Natural killer cell (primary cell): Measurements from ENCODE around the gene FAF1. TPM values are rescaled to one million over a fixed set of nuclear protein-coding genes. Genes with fewer than 3 reads are reported as not detected.

Experiments used
- ATAC-seq, 3 donors: fragments of 150-1000 bp in 2 of 3; fragments of 200-7000 bp in 1 of 3; cut with Tn5 transposase; 1 replicate in 1 of 3; 2 replicates in 2 of 3; pipeline ENCODE4 v1.10.0; 2021; ENCODE audit warnings: mild to moderate bottlenecking in 2 of 3, moderate library complexity in 2 of 3
- DNase-seq, 2 donors: peaks; one replicate each; pipeline versions ENCODE4 v3.0.0 to v3.0.0-alpha.2; 2013 to 2021; ENCODE audit warnings: mixed read lengths in 1 of 2
- H3K27ac ChIP-seq: one replicate; pipeline ENCODE4 v1.5.1; 2013; ENCODE audit warnings: mild to moderate bottlenecking, low read length
- H3K27me3 ChIP-seq: one replicate; pipeline ENCODE4 v1.6.1; 2013; ENCODE audit warnings: low read length; ENCODE audit not compliant: control insufficient read depth, insufficient read depth
- H3K36me3 ChIP-seq: one replicate; pipeline ENCODE4 v1.6.1; 2013; ENCODE audit warnings: low read length; ENCODE audit not compliant: control insufficient read depth, insufficient read depth
- H3K4me1 ChIP-seq: one replicate; pipeline ENCODE4 v1.6.1; 2013; ENCODE audit warnings: low read length; ENCODE audit not compliant: control insufficient read depth, insufficient read depth
- H3K4me3 ChIP-seq: one replicate; pipeline ENCODE4 v1.5.1; 2013; ENCODE audit warnings: low read length
- H3K9me3 ChIP-seq: one replicate; pipeline ENCODE4 v1.6.1; 2013; ENCODE audit warnings: low read length; ENCODE audit not compliant: control insufficient read depth, insufficient read depth
- H3K27ac Mint-ChIP-seq, 2 donors: one replicate each; pipeline ENCODE4 v1.8.0; 2022; ENCODE audit warnings: mild to moderate bottlenecking in 2 of 2, mixed read lengths in 2 of 2, moderate library complexity in 1 of 2
- H3K27me3 Mint-ChIP-seq, 2 donors: one replicate each; pipeline ENCODE4 v1.8.0; 2022; ENCODE audit warnings: low read depth in 2 of 2, mixed read lengths in 2 of 2
- H3K36me3 Mint-ChIP-seq: one replicate; pipeline ENCODE4 v1.8.0; 2022; ENCODE audit warnings: mixed read lengths
- H3K4me1 Mint-ChIP-seq, 2 donors: one replicate each; pipeline ENCODE4 v1.8.0; 2022; ENCODE audit warnings: mixed read lengths in 2 of 2
- H3K4me3 Mint-ChIP-seq: one replicate; pipeline ENCODE4 v1.8.0; 2022; ENCODE audit warnings: mild to moderate bottlenecking, moderate library complexity, mixed read lengths
- H3K9me3 Mint-ChIP-seq, 2 donors: one replicate each; pipeline ENCODE4 v1.8.0; 2022; ENCODE audit warnings: mixed read lengths in 2 of 2
- whole genome bisulfite sequencing: methylation state at CpG from one replicate; pipeline ENCODE4 v1.1.7; 2013; ENCODE audit warnings: missing lambda C conversion rate; ENCODE audit not compliant: insufficient coverage; 5-methylcytosine and 5-hydroxymethylcytosine counted together
- intact Hi-C: fragments of 100-400 bp; cut with micrococcal nuclease; formaldehyde crosslinking; loops from one replicate; pipeline ENCODE4 v1.14.2; 2022
- total RNA-seq, 4 donors: library from RNA; stranded (reverse); fragments of 120-200 nt in 1 of 4; gene quantifications; one replicate each; pipeline versions ENCODE4 v1.2.3 to v1.2.4, GENCODE V29; 2013 to 2022
- TF ChIP-seq, protein P1 (sequence below): fragments of 200-600 bp; IDR thresholded peaks from one replicate; pipeline ENCODE4 v1.8.0; 2022; ENCODE audit warnings: antibody characterized with exemption

FAF1 gene
- total RNA-seq, 3 donors from 2014 or later (not counting 1 experiment from before 2014, with no cell fraction given) = 56.8 to 59.7 (median 57.2) TPM

GRCh38 chr1:50950396-50950795 is 9.7 kb downstream of the FAF1 start:
- no peaks in the 10 kb centered on the region for H3K36me3 Mint-ChIP-seq
- no peak overlapping the region for H3K4me3 Mint-ChIP-seq
- Histone ChIP-seq H3K4me3 (no peak overlapping the region), H3K9me3 (no peaks in the 10 kb centered on the region), H3K36me3 (no peaks in the 10 kb centered on the region), H3K27ac (no peak overlapping the region), H3K27me3 (no peaks in the 10 kb centered on the region), H3K4me1 (no peaks in the 10 kb centered on the region)
- H3K4me1 Mint-ChIP-seq = peaks cover 29 to 34% of the 10 kb centered on the region in 2 donors
- H3K27me3 Mint-ChIP-seq = no peaks in the 10 kb centered on the region
- WGBS = 100% methylated on average over 1 of the region's 1 CpG
- ATAC-seq (no peak), DNase-seq (no peak)
- no peak overlapping the region for H3K27ac Mint-ChIP-seq
- TF ChIP-seq, protein P1, sequence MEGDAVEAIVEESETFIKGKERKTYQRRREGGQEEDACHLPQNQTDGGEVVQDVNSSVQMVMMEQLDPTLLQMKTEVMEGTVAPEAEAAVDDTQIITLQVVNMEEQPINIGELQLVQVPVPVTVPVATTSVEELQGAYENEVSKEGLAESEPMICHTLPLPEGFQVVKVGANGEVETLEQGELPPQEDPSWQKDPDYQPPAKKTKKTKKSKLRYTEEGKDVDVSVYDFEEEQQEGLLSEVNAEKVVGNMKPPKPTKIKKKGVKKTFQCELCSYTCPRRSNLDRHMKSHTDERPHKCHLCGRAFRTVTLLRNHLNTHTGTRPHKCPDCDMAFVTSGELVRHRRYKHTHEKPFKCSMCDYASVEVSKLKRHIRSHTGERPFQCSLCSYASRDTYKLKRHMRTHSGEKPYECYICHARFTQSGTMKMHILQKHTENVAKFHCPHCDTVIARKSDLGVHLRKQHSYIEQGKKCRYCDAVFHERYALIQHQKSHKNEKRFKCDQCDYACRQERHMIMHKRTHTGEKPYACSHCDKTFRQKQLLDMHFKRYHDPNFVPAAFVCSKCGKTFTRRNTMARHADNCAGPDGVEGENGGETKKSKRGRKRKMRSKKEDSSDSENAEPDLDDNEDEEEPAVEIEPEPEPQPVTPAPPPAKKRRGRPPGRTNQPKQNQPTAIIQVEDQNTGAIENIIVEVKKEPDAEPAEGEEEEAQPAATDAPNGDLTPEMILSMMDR = no peak
- intact Hi-C loops = no loop called here
- no peaks in the 10 kb centered on the region for H3K9me3 Mint-ChIP-seq

GRCh38 chr1:50949286-50949982 is 10.6 kb downstream of the FAF1 start:
- no peaks in the 10 kb centered on the region for H3K9me3 Mint-ChIP-seq
- Histone ChIP-seq H3K9me3 (no peaks in the 10 kb centered on the region), H3K4me3 (no peak overlapping the region), H3K4me1 (no peaks in the 10 kb centered on the region), H3K27ac (no peak overlapping the region), H3K36me3 (no peaks in the 10 kb centered on the region), H3K27me3 (no peaks in the 10 kb centered on the region)
- peaks cover 29 to 44% of the 10 kb centered on the region in 2 donors for H3K4me1 Mint-ChIP-seq
- no peak for ATAC-seq
- TF ChIP-seq, protein P1 = no peak
- H3K27ac Mint-ChIP-seq = no peak overlapping the region
- 93% methylated on average over 9 of the region's 9 CpGs for WGBS
- H3K4me3 Mint-ChIP-seq = no peak overlapping the region
- H3K36me3 Mint-ChIP-seq = no peaks in the 10 kb centered on the region
- intact Hi-C loops = no loop called here
- DNase-seq = no peak
- H3K27me3 Mint-ChIP-seq = no peaks in the 10 kb centered on the region

DNA sequence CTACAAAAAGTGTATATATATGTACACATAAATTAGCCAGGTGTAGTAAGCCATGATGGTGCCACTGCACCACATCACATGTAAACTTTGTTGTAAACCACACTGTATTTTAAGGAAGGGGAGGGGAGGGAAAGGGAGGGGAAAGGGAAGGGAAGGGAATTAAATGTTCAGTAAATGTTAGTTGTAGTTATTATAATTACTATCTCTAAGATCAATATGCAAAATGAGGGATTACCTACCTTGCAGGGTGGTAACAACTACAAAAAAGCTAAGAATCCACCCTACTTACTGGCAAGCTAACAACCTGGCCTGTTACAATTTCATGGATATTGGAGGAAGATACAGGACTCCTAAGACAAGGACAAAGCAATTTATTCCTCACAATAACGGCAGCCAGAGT is 17.7 kb downstream of the FAF1 start:
- intact Hi-C loops = no loop called here
- H3K9me3 Mint-ChIP-seq = no peaks in the 10 kb centered on the region
- TF ChIP-seq, protein P1 = no peak
- Histone ChIP-seq H3K4me3 (no peak overlapping the region), H3K27ac (no peak overlapping the region), H3K4me1 (no peaks in the 10 kb centered on the region), H3K36me3 (no peaks in the 10 kb centered on the region), H3K27me3 (no peaks in the 10 kb centered on the region), H3K9me3 (no peaks in the 10 kb centered on the region)
- ATAC-seq (no peak), DNase-seq (no peak)
- H3K4me1 Mint-ChIP-seq = peaks cover 41 to 59% of the 10 kb centered on the region in 2 donors
- H3K36me3 Mint-ChIP-seq = no peaks in the 10 kb centered on the region
- no peaks in the 10 kb centered on the region for H3K27me3 Mint-ChIP-seq
- H3K27ac Mint-ChIP-seq = no peak overlapping the region
- WGBS = 78% methylated on average over 1 of the region's 1 CpG
- no peak overlapping the region for H3K4me3 Mint-ChIP-seq

- TF ChIP-seq, protein P1 = no peak
- no peak overlapping the region for H3K27ac Mint-ChIP-seq
- Histone ChIP-seq H3K4me3 (no peak overlapping the region), H3K9me3 (no peaks in the 10 kb centered on the region), H3K36me3 (no peaks in the 10 kb centered on the region), H3K27me3 (no peaks in the 10 kb centered on the region), H3K4me1 (no peaks in the 10 kb centered on the region), H3K27ac (no peak overlapping the region)
- H3K9me3 Mint-ChIP-seq = no peaks in the 10 kb centered on the region
- peaks cover 36 to 54% of the 10 kb centered on the region in 2 donors for H3K4me1 Mint-ChIP-seq
- no peaks in the 10 kb centered on the region for H3K36me3 Mint-ChIP-seq
- intact Hi-C loops = no loop called here
- ATAC-seq = no peak
- H3K27me3 Mint-ChIP-seq = no peaks in the 10 kb centered on the region
- H3K4me3 Mint-ChIP-seq = no peak overlapping the region
- 94% methylated on average over 2 of the region's 3 CpGs for WGBS
- no peak for DNase-seq
Measured at GRCh38 chr1:50940291-50940690, 19.8 kb downstream of the FAF1 start.
